ENCODE data around the gene KRT78. TPM values are rescaled to one million over a fixed set of nuclear protein-coding genes. Genes with fewer than 3 reads are reported as not detected.

The KRT78 gene
- total RNA-seq, 1 experiment from 2014 or later, result not detected

DNA sequence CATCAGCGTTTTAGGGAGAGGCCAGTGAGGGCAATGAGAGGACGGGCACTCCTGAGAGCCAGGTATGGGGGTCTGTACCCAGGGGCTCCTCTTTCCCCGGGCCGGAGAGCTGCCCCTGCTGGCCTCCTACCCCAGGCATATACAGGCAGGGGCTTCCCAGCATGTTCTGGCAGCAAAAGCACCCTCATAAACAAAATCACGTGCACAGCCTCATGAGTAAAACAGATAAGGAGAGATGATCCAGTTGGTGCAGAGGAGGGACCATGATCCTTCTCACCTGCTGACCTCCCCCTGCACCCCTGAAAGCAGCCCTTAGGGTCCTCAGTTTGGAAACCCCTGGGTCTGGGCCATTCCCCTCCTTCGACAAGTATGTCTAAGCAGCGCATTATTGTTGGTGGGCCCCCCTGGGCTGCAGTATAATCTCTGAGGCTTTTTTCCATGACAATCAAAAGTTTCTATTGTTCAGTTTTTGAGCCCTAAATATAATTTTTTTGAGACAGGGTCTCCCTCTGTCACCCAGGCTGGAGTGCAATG is 29.8 kb downstream of the KRT78 start (continued):
- TF ChIP-seq, protein P1, sequence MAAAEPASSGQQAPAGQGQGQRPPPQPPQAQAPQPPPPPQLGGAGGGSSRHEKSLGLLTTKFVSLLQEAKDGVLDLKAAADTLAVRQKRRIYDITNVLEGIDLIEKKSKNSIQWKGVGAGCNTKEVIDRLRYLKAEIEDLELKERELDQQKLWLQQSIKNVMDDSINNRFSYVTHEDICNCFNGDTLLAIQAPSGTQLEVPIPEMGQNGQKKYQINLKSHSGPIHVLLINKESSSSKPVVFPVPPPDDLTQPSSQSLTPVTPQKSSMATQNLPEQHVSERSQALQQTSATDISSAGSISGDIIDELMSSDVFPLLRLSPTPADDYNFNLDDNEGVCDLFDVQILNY (CRISPR knock-in tag; IDR thresholded peaks at IDR 0.05), result no peak

DNA sequence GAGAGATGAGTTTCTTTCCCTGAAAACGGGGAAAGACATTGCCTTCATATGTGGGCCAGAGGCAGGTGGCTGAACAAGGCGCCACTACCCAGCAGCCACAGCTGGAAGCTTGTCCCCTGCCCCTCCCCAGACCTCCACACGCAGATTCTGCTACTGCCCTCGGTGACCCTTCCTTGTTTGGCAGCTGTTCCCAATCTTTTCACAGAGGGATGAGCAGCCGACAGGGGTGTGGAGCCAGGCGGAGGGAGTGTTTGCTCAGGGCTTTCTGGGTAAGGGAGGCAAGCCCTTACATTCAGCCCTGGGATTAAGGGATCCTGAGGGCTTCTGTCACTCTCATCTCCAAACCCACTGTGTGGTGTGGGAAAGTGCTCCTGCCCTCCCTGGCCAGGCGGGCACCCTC is 30.4 kb downstream of the KRT78 start:
- no peak for ATAC-seq
- TF ChIP-seq SP1 (CRISPR knock-in tag; conservative IDR thresholded peaks at IDR 0.05) (no peak), CREB1 (CRISPR knock-in tag; IDR thresholded peaks at IDR 0.05) (no peak), FOXK1 (CRISPR knock-in tag; IDR thresholded peaks at IDR 0.05) (no peak), HMGA2 (CRISPR knock-in tag; IDR thresholded peaks at IDR 0.05) (no peak), JUN (CRISPR knock-in tag; IDR thresholded peaks at IDR 0.05) (no peak), ZNF138 (CRISPR knock-in tag; conservative IDR thresholded peaks at IDR 0.05) (no peak), NFE2L1 (CRISPR knock-in tag; IDR thresholded peaks at IDR 0.05) (no peak), TP53 (CRISPR knock-in tag; IDR thresholded peaks at IDR 0.05) (no peak), FOXP1 (CRISPR knock-in tag; IDR thresholded peaks at IDR 0.05; ENCODE audit: borderline replicate concordance) (no peak)
- TF ChIP-seq, protein P2, sequence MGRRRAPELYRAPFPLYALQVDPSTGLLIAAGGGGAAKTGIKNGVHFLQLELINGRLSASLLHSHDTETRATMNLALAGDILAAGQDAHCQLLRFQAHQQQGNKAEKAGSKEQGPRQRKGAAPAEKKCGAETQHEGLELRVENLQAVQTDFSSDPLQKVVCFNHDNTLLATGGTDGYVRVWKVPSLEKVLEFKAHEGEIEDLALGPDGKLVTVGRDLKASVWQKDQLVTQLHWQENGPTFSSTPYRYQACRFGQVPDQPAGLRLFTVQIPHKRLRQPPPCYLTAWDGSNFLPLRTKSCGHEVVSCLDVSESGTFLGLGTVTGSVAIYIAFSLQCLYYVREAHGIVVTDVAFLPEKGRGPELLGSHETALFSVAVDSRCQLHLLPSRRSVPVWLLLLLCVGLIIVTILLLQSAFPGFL (CRISPR knock-in tag; IDR thresholded peaks at IDR 0.05; ENCODE audit: borderline replicate concordance), result no peak
- TF ChIP-seq, protein P3, sequence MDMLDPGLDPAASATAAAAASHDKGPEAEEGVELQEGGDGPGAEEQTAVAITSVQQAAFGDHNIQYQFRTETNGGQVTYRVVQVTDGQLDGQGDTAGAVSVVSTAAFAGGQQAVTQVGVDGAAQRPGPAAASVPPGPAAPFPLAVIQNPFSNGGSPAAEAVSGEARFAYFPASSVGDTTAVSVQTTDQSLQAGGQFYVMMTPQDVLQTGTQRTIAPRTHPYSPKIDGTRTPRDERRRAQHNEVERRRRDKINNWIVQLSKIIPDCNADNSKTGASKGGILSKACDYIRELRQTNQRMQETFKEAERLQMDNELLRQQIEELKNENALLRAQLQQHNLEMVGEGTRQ (CRISPR knock-in tag; IDR thresholded peaks at IDR 0.05), result no peak
- TF ChIP-seq, protein P4, sequence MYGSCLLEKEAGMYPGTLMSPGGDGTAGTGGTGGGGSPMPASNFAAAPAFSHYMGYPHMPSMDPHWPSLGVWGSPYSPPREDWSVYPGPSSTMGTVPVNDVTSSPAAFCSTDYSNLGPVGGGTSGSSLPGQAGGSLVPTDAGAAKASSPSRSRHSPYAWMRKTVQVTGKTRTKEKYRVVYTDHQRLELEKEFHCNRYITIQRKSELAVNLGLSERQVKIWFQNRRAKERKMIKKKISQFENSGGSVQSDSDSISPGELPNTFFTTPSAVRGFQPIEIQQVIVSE (CRISPR knock-in tag; IDR thresholded peaks at IDR 0.05; ENCODE audit: borderline replicate concordance), result no peak
- TF ChIP-seq, protein P5, sequence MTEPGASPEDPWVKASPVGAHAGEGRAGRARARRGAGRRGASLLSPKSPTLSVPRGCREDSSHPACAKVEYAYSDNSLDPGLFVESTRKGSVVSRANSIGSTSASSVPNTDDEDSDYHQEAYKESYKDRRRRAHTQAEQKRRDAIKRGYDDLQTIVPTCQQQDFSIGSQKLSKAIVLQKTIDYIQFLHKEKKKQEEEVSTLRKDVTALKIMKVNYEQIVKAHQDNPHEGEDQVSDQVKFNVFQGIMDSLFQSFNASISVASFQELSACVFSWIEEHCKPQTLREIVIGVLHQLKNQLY (CRISPR knock-in tag; IDR thresholded peaks at IDR 0.05), result no peak
- TF ChIP-seq, protein P6, sequence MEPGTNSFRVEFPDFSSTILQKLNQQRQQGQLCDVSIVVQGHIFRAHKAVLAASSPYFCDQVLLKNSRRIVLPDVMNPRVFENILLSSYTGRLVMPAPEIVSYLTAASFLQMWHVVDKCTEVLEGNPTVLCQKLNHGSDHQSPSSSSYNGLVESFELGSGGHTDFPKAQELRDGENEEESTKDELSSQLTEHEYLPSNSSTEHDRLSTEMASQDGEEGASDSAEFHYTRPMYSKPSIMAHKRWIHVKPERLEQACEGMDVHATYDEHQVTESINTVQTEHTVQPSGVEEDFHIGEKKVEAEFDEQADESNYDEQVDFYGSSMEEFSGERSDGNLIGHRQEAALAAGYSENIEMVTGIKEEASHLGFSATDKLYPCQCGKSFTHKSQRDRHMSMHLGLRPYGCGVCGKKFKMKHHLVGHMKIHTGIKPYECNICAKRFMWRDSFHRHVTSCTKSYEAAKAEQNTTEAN (CRISPR knock-in tag; IDR thresholded peaks at IDR 0.05), result no peak
- TF ChIP-seq, protein P7, sequence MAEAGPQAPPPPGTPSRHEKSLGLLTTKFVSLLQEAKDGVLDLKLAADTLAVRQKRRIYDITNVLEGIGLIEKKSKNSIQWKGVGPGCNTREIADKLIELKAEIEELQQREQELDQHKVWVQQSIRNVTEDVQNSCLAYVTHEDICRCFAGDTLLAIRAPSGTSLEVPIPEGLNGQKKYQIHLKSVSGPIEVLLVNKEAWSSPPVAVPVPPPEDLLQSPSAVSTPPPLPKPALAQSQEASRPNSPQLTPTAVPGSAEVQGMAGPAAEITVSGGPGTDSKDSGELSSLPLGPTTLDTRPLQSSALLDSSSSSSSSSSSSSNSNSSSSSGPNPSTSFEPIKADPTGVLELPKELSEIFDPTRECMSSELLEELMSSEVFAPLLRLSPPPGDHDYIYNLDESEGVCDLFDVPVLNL (CRISPR knock-in tag; IDR thresholded peaks at IDR 0.05; ENCODE audit: borderline replicate concordance, low read depth), result no peak
- TF ChIP-seq, protein P8, sequence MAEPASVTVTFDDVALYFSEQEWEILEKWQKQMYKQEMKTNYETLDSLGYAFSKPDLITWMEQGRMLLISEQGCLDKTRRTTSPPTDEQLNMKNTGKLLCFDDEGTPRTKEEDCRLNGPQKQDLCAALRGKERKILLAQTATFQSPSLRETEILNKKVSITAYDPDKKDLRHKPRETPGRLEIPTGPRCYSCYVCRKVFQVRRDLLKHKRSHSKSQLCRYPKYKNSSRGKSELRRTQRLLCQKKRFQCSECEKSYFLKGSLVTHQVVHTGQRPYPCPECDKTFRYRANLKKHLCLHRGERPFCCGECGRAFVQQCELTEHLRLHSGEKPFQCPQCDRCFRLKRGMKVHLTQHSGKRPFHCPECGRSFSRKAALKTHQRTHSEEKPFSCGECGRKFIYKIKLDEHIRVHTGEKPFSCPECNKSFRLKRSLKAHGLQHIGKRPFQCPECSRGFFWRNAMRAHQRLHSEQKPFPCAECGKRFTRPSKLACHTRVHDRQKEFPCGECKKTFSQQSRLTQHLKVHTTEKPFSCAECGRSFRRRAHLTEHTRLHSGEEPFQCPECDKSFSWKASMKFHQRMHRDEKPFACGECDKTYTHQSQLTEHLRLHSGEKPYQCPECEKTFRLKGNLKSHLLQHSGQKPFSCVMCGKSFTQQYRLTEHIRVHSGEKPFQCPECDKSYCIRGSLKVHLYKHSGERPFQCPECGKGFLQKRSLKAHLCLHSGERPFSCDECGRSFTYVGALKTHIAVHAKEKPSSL (CRISPR knock-in tag; conservative IDR thresholded peaks at IDR 0.05), result no peak
- TF ChIP-seq, protein P9, sequence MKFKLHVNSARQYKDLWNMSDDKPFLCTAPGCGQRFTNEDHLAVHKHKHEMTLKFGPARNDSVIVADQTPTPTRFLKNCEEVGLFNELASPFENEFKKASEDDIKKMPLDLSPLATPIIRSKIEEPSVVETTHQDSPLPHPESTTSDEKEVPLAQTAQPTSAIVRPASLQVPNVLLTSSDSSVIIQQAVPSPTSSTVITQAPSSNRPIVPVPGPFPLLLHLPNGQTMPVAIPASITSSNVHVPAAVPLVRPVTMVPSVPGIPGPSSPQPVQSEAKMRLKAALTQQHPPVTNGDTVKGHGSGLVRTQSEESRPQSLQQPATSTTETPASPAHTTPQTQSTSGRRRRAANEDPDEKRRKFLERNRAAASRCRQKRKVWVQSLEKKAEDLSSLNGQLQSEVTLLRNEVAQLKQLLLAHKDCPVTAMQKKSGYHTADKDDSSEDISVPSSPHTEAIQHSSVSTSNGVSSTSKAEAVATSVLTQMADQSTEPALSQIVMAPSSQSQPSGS (CRISPR knock-in tag; IDR thresholded peaks at IDR 0.05; ENCODE audit: borderline replicate concordance, low read depth), result no peak
- ChIA-PET POLR2A (interaction anchor here (0.5 kb wide), 1 partner anchor 13 kb away, joined by 4 read pairs; no protein-coding TSS in a partner anchor), CTCF (interaction anchor here (1.6 kb wide), 1 partner anchor 52 kb away, joined by 7 read pairs; no protein-coding TSS in a partner anchor)
- Mint-ChIP-seq H3K27me3 (ENCODE audit: low read depth) (no peaks in the 10 kb centered on the region), H3K4me1 (no peaks in the 10 kb centered on the region), H3K27ac (no peak overlapping the region), H3K4me3 (no peak overlapping the region), H3K9me3 (no peaks in the 10 kb centered on the region), H3K36me3 (no peaks in the 10 kb centered on the region)
- no peak for DNase-seq (ENCODE audit: low spot score)

Measured in WTC11 (cell line).